Measurements from ENCODE around the gene DISP2.

GRCh38 chr15:40357246-40357645, 773 bp upstream of the DISP2 start:
- TF ChIP-seq POLR2A (IDR thresholded peaks at IDR 0.05) (no peak), POLR2AphosphoS5 (IDR thresholded peaks at IDR 0.05) (no peak), CTCF (IDR thresholded peaks at IDR 0.05) (no peak)
